ENCODE results near the gene HERC3. TPM values are rescaled to one million over a fixed set of nuclear protein-coding genes. Genes with fewer than 3 reads are reported as not detected.

HERC3 gene
- total and polyA plus RNA-seq, 2 experiments from 2014 or later = 2.2 to 2.4 TPM

DNA sequence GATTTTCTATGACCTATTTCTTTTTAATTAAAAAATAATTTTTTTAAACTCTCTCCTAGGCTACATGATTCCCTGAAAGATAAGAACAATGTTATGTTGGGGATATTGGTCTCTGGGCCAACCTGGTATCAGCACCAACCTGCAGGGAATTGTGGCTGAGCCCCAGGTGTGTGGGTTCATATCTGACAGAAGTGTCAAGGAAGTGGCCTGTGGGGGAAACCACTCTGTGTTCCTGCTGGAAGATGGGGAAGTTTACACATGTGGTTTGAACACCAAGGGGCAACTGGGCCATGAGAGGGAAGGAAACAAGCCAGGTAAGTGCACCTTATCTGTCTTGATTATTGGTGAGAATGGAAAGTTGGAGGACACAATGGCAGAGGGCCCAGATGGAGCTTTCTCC, 13.5 kb downstream of the HERC3 start:
- Histone ChIP-seq H3K4me3 (no peak overlapping the region), H3K27ac (ENCODE audit: low read depth) (no peak overlapping the region), H3K36me3 (ENCODE audit: insufficient read depth) (no peaks in the 10 kb centered on the region), H4K20me1 (replicated peaks; ENCODE audit: insufficient read depth) (no peaks in the 10 kb centered on the region), H3K4me2 (no peak overlapping the region), H3K9me2 (ENCODE audit: insufficient read depth) (0 out of 2 replicates have a peak, but pooled peaks cover 5% of the 10 kb centered on the region), H3F3A (replicated peaks; ENCODE audit: low read depth) (no peaks in the 10 kb centered on the region), H3K27me3 (ENCODE audit: insufficient read depth) (no peaks in the 10 kb centered on the region), H3K79me2 (replicated peaks; ENCODE audit: insufficient read depth) (no peaks in the 10 kb centered on the region), H3K4me1 (ENCODE audit: insufficient read depth) (peaks cover 4% of the 10 kb centered on the region), H2AFZ (no peak overlapping the region)
- Mint-ChIP-seq H3K36me3 (ENCODE audit: low read depth) (peaks cover 7% of the 10 kb centered on the region), H3K4me3 (no peak overlapping the region), H3K9me3 (peaks cover 4% of the 10 kb centered on the region; the same call in 2 of the 3 replicates), H3K27ac (no peak overlapping the region), H3K4me1 (peaks cover 6% of the 10 kb centered on the region; the same call in 2 of the 3 replicates), H3K27me3 (ENCODE audit: insufficient read depth, low read depth, poor library complexity) (no peaks in the 10 kb centered on the region)
- TF ChIP-seq ZNF114 (CRISPR knock-in tag; IDR thresholded peaks at IDR 0.05) (no peak), STAT1 (IDR thresholded peaks at IDR 0.05; ENCODE audit: unreplicated experiment) (no peak), EZH2phosphoT487 (IDR thresholded peaks at IDR 0.05; ENCODE audit: unreplicated experiment) (no peak), NANOG (IDR thresholded peaks at IDR 0.05; ENCODE audit: borderline replicate concordance) (no peak), ZNF462 (CRISPR knock-in tag; IDR thresholded peaks at IDR 0.05) (no peak), CTCF (conservative IDR thresholded peaks at IDR 0.05; ENCODE audit: low read depth in 2 of 2) (no peak), CREB1 (CRISPR knock-in tag; IDR thresholded peaks at IDR 0.05; ENCODE audit: low read depth) (no peak), POLR2AphosphoS5 (IDR thresholded peaks at IDR 0.05; ENCODE audit: low read depth) (no peak), ZNF331 (CRISPR knock-in tag; IDR thresholded peaks at IDR 0.05; ENCODE audit: low read depth) (no peak), JUNB (IDR thresholded peaks at IDR 0.05; ENCODE audit: unreplicated experiment) (no peak), EZH2 (IDR thresholded peaks at IDR 0.05; ENCODE audit: low read depth, unreplicated experiment) (no peak)
- TF ChIP-seq, protein P1, sequence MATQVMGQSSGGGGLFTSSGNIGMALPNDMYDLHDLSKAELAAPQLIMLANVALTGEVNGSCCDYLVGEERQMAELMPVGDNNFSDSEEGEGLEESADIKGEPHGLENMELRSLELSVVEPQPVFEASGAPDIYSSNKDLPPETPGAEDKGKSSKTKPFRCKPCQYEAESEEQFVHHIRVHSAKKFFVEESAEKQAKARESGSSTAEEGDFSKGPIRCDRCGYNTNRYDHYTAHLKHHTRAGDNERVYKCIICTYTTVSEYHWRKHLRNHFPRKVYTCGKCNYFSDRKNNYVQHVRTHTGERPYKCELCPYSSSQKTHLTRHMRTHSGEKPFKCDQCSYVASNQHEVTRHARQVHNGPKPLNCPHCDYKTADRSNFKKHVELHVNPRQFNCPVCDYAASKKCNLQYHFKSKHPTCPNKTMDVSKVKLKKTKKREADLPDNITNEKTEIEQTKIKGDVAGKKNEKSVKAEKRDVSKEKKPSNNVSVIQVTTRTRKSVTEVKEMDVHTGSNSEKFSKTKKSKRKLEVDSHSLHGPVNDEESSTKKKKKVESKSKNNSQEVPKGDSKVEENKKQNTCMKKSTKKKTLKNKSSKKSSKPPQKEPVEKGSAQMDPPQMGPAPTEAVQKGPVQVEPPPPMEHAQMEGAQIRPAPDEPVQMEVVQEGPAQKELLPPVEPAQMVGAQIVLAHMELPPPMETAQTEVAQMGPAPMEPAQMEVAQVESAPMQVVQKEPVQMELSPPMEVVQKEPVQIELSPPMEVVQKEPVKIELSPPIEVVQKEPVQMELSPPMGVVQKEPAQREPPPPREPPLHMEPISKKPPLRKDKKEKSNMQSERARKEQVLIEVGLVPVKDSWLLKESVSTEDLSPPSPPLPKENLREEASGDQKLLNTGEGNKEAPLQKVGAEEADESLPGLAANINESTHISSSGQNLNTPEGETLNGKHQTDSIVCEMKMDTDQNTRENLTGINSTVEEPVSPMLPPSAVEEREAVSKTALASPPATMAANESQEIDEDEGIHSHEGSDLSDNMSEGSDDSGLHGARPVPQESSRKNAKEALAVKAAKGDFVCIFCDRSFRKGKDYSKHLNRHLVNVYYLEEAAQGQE (IDR thresholded peaks at IDR 0.05; ENCODE audit: unreplicated experiment) = no peak
- TF ChIP-seq, protein P2, sequence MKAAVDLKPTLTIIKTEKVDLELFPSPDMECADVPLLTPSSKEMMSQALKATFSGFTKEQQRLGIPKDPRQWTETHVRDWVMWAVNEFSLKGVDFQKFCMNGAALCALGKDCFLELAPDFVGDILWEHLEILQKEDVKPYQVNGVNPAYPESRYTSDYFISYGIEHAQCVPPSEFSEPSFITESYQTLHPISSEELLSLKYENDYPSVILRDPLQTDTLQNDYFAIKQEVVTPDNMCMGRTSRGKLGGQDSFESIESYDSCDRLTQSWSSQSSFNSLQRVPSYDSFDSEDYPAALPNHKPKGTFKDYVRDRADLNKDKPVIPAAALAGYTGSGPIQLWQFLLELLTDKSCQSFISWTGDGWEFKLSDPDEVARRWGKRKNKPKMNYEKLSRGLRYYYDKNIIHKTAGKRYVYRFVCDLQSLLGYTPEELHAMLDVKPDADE (IDR thresholded peaks at IDR 0.05) = no peak
- ATAC-seq (no peak), DNase-seq (ENCODE audit: low spot score) (no peak)
